CMK (cell line): ENCODE data around the gene ADH4.
"Not testable (repeated sequence)": the region's sequence is repeated elsewhere in the genome, so short reads cannot be mapped to it uniquely, and the experiment has no call there.

Experiments used
- DNase-seq: peaks from one replicate; pipeline ENCODE4 v3.0.0-alpha.2; 2010; ENCODE audit warnings: low read depth

Gene ADH4

DNA sequence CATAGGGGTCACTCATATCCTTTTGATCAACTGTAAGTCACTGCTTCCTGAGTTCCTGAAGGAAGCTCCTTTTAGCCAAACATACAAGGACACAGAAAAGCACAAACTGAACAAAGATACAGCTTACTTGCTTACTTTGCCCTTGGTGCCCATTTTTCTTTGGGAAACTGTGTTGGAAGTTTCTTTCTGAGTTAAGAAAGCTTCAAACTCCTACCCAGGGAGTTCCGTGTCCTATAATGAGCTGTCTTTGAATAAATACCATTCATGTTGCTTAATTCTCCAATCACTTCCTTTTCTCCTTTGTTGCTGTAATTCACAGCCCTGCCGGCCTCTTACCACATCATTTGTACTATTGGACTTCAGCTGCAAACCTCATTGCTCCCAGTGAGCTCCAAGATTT is at the start of gene ADH4:
Gene ADH4, minus strand, starts transcription at position 228 of the 400 bp plus-strand sequence. Its CDS starts 75 bp downstream, at position 153.
- DNase-seq: no peak

GRCh38 chr4:99190336-99190735 is 46.2 kb upstream of the ADH4 start:
- no peak for DNase-seq

DNA sequence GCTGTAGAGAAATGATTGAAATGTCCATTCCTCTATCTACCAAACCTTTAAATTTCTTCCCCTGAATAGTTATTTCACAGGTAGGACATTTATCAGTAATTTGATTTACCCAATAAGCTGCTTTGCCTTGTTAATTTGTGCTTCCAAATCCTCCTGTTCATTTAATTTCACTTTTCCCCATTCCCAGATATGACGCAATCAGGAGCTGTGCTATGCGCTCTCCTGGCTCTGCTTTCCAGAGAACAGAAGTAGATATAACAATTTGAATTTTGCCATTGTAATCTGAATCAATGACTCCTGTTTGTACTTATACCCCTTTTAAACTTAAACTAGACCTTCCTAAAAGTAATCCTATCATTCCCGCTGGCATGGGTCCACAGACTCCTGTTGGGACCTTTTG is 45.8 kb upstream of the ADH4 start:
- not testable (repeated sequence) for DNase-seq

- no peak for DNase-seq
Observed at GRCh38 chr4:99186029-99186428, 41.9 kb upstream of the ADH4 start.

DNA sequence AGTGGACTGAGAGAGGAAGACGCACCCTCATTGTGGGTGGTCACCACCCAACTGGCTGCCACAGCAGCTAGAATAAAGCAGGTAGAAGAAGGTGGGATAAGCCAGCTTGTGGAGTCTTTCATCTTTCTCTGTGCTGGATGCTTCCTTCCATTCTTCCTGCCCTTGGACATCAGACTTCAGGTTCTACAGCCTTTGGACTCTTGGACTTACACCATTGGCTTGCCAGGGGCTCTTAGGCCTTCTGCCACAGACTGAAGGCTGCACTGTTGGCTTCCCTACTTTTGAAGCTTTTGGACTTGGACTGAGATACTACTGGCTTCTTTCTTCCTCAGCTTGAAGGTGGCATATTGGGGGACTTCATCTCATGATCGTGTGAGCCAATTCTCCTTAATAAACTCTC is 41.5 kb upstream of the ADH4 start:
- DNase-seq: no peak

DNA sequence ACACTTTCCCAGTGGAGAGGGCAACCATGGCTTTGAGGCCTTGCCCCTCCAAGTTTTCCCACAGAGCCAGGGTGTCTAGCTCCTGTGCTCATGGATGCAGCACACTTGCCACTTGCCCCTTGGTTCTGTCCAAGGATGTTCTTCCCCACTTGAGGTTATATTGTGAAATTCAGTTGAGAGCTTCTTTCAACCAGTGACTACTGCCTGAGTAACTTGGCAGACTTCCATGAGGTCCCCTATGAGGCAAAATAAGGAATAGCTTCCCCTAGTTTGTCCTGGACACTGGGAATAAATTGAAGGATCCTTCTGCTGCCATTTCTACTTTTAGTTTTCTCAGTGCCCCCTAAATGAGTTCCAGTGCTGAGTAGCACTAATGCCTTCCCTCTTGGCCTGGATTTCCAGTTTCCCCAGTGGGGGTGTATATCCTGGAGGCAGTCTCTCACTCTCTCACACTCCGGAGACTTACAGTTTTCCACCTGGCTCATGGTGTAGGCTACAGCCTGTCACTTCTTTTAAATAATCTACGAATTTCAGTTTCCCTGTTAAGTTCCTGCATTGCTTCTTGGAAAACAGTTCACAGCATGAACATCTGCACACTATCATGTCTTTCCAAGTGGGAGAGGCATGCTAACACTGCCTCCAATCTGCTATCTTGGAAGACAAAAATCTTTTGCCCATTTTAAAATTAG is 36.4 kb upstream of the ADH4 start:
- no peak for DNase-seq

- DNase-seq: no peak
Observed at GRCh38 chr4:99179626-99180025, 35.5 kb upstream of the ADH4 start.

- DNase-seq: no peak
Observed at GRCh38 chr4:99179178-99179577, 35.1 kb upstream of the ADH4 start.

GRCh38 chr4:99166544-99166943 is 22.4 kb upstream of the ADH4 start:
- DNase-seq: no peak

DNA sequence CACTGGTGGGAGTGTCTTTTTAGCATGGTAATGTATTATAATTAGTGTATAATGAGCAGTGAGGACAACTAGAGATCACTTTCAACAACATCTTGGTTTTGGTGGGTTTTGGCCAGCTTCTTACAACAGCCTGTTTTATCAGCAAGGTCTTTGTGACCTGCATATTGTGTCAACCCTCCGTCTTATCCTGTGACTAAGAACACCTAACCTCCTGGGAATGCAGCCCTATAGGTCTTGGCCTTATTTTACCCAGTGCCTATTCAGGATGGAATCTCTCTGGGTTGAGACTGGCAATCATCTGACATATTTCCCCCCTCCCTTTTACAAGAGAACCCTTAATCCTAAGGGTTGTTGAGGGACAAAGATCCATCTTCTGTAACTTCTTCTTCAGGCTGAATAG is 21.9 kb upstream of the ADH4 start:
- DNase-seq: no peak

- DNase-seq: no peak
Observed at GRCh38 chr4:99161373-99162099, 17.4 kb upstream of the ADH4 start.

- no peak for DNase-seq
Observed at GRCh38 chr4:99159699-99160098, 15.6 kb upstream of the ADH4 start.

DNA sequence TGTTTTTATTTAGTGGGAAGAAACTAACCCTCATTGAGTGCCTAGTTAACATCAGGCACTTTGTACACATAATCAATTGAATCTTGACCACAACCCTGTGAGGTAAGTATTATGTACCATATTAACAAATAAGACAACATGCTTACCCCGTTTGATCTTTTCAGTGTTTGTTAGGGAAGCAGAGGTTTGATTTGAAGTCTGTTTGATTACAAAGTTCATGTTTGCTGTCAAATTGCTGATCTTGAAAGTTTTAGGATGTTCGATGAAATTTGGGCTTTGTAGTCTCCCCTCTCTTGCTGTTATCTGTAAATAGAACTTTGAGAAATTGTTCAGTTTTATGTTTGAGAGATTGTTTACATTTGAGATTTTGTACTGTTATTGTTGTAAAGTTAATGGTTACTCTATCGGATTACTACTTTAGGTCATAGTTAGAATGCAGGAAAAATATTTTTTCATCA is 13.4 kb upstream of the ADH4 start:
- no peak for DNase-seq

GRCh38 chr4:99156992-99157391 is 12.9 kb upstream of the ADH4 start:
- DNase-seq: no peak

- no peak for DNase-seq
Observed at GRCh38 chr4:99154658-99155342, 10.7 kb upstream of the ADH4 start.

GRCh38 chr4:99151995-99152394 is 7.9 kb upstream of the ADH4 start:
- no peak for DNase-seq

DNA sequence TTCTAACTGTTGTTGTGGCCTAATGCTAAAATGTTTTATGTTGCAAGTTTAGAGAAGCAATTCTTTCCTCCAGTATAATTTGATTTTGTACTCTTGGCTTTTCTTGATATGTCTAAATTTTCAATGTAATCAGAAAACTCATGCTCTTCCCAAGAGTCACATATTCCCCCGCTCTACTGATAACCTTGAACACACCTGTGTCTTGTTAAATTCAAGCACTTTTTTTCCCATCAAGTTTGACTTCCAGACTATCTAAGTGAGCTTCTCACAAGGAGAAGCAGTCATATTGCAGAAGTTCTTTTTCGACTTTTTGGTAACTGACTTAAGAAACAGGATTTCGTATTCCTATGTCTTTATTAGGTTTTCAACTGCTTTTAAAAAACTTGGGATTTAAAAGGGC is 7.4 kb upstream of the ADH4 start:
- no peak for DNase-seq

DNA sequence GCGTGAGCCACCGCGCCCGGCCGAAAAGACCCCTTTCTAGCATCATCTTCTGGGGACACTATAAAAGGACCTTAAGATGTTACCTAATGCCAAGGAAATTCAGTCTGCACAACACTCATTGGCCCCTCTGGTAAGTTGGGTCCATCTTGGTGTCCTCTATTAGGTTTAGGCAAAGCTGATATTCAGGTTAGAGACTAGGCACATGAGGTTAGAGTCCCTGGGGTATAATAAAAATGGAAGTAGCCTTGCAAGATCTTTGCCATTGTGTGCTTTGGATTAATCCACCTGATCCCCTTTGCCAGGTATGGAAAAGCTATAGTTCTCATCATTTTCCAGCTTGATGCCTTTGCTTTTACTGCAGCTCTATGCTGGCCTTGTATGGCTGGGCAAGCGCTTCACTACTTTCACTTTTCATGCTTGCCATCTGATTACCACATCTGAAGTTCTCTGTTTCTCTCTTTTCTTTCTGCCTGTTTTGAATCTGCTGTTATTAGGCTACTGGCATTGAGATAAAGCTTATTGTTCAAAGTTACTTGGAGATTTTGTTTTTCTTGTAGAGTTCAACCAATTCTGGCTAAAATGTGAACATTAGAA is 5.4 kb upstream of the ADH4 start:
- no peak for DNase-seq

DNA sequence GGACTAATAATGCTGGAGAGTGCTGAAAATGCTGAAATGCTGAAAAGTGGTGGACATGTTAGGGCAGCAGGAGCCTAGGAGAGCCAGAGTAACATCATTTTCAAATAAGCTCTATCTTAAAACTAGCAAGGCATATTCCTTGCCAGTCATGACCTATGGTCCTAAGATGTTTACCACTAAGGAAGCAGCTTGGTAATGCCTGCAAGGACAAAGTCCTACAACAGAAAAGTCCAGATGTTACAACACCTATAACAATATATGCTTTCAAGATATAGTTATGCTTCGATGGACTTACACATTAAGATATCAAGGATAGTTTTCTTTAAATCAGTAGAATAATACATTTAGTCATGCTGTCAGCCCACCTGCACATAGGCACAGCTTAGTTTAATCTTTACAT is 4.5 kb upstream of the ADH4 start:
- DNase-seq: no peak

- DNase-seq: no peak
Observed at GRCh38 chr4:99144587-99144986, 490 bp upstream of the ADH4 start.

GRCh38 chr4:99136329-99136728 is 7.8 kb downstream of the ADH4 start:
- DNase-seq: no peak

DNA sequence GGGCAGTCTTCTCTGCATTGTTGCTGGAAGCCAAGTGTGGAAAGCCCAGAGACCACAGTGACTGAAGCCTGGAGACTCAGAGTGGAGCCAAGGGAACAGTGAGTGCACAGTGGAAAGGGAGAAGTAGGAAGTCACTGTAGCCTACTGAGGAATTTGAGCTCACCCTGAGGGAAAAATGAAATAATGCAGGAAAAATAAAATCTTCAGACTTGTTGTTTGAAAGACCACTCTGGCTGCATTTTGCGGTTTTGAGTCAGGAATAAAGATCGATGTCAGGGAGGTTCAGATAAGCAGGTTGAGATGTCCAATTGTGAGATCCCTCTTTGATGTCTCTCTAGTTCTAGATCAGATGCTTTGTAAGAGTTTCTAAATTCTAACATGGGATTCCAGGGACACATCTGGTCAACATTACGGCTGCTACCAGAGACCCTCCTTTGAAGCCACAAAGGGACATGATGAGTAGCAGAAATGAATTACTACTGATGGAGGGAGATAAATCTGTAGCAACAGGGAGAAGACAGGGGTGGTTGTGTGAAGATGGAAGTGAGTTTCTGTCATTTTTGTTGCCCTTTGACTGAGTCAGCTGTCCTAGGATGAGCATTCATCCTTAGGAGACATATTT is 8.4 kb downstream of the ADH4 start:
- no peak for DNase-seq
